EH (cell line): ENCODE results near the gene RGS12.

Source experiments
- DNase-seq: peaks from one replicate; pipeline ENCODE4 v3.0.0-alpha.2; 2015; ENCODE audit warnings: low read depth

The RGS12 gene

GRCh38 chr4:3330707-3331106, 37.9 kb downstream of the RGS12 start:
- no peak for DNase-seq

GRCh38 chr4:3331511-3332394, 38.9 kb downstream of the RGS12 start:
- DNase-seq, result no peak

GRCh38 chr4:3332498-3332897, 39.7 kb downstream of the RGS12 start:
- DNase-seq, result no peak

- DNase-seq, result no peak
Observed at GRCh38 chr4:3334316-3334715, 41.5 kb downstream of the RGS12 start.

GRCh38 chr4:3335385-3335784, 42.6 kb downstream of the RGS12 start:
- no peak for DNase-seq

- no peak for DNase-seq
Observed at GRCh38 chr4:3335982-3336381, 43.2 kb downstream of the RGS12 start.

- DNase-seq, result no peak
Observed at GRCh38 chr4:3336382-3337356, 43.8 kb downstream of the RGS12 start.

- DNase-seq, result no peak
Observed at GRCh38 chr4:3337357-3337732, 44.5 kb downstream of the RGS12 start.

- no peak for DNase-seq
Observed at GRCh38 chr4:3337811-3338210, 45.0 kb downstream of the RGS12 start.

GRCh38 chr4:3338321-3338838, 45.6 kb downstream of the RGS12 start:
- DNase-seq, result no peak

- DNase-seq, result no peak
Observed at GRCh38 chr4:3338976-3339531, 46.2 kb downstream of the RGS12 start.

GRCh38 chr4:3339577-3339976, 46.8 kb downstream of the RGS12 start:
- DNase-seq, result no peak

- no peak for DNase-seq
Observed at GRCh38 chr4:3340038-3340699, 47.3 kb downstream of the RGS12 start.

- DNase-seq, result no peak
Observed at GRCh38 chr4:3340700-3341083, 47.9 kb downstream of the RGS12 start.

GRCh38 chr4:3341760-3342159, 48.9 kb downstream of the RGS12 start:
- DNase-seq, result no peak

GRCh38 chr4:3342182-3342854, 49.5 kb downstream of the RGS12 start:
- DNase-seq, result peak; percentile 79
